Activated CD8-positive, alpha-beta memory T cell treated with anti-CD3 and anti-CD28 coated beads, Interleukin-2, amount 10 ng/mL, durations not matched to agents 7 days and 5 days (primary cell): ENCODE measurements around the gene ARFIP2. TPM values are rescaled to one million over a fixed set of nuclear protein-coding genes. Genes with fewer than 3 reads are reported as not detected.
A peak's percentile ranks its signal among the peaks of the same experiment; 100 is the strongest.

Experiments
- ATAC-seq: fragments of 150-1000 bp; cut with Tn5 transposase; one replicate; pipeline ENCODE4 v1.10.0; 2021; ENCODE audit warnings: moderate library complexity
- CTCF ChIA-PET: fragments of 350-600 bp; sonication (Branson Sonifier 250); formaldehyde crosslinking; loops from one replicate; lab custom pipeline; 2021; ENCODE audit warnings: antibody characterized with exemption; lab: Charles Lee
- DNase-seq: peaks from one replicate; pipeline ENCODE4 v3.0.0-alpha.2; 2020
- H3K27ac Mint-ChIP-seq: one replicate; pipeline ENCODE4 v1.8.0; 2021; ENCODE audit warnings: mild to moderate bottlenecking, mixed read lengths
- H3K27me3 Mint-ChIP-seq: one replicate; pipeline ENCODE4 v1.8.0; 2021; ENCODE audit warnings: mixed read lengths
- H3K36me3 Mint-ChIP-seq: one replicate; pipeline ENCODE4 v1.8.0; 2021; ENCODE audit warnings: mild to moderate bottlenecking, mixed read lengths
- H3K4me1 Mint-ChIP-seq: one replicate; pipeline ENCODE4 v1.8.0; 2021; ENCODE audit warnings: mixed read lengths
- H3K4me3 Mint-ChIP-seq: one replicate; pipeline ENCODE4 v1.8.0; 2021; ENCODE audit warnings: mild to moderate bottlenecking, moderate library complexity, mixed read lengths
- H3K9me3 Mint-ChIP-seq: one replicate; pipeline ENCODE4 v1.8.0; 2022; ENCODE audit warnings: low read depth, mixed read lengths
- total RNA-seq, 2 experiments: library from RNA; stranded (reverse); gene quantifications; one replicate each; pipeline ENCODE4 v1.2.3, GENCODE V29; 2021

The ARFIP2 gene
- total RNA-seq, 2 experiments from 2014 or later = 33.5 to 39.3 TPM

GRCh38 chr11:6475936-6476335 is 5.2 kb downstream of the ARFIP2 start:
- Mint-ChIP-seq H3K4me3 (no peak overlapping the region), H3K9me3 (no peaks in the 10 kb centered on the region), H3K27me3 (no peaks in the 10 kb centered on the region), H3K4me1 (peaks cover 27% of the 10 kb centered on the region), H3K36me3 (peaks cover 8% of the 10 kb centered on the region), H3K27ac (no peak overlapping the region)
- DNase-seq = no peak
- ATAC-seq = no peak
- CTCF ChIA-PET = interaction anchor here (1.0 to 4.3 kb wide), 3 partner anchors 9 to 121 kb away, joined by 3 to 19 read pairs (median 4); no protein-coding TSS in a partner anchor

GRCh38 chr11:6474806-6475500 is 6.2 kb downstream of the ARFIP2 start:
- Mint-ChIP-seq H3K36me3 (peaks cover 8% of the 10 kb centered on the region), H3K9me3 (no peaks in the 10 kb centered on the region), H3K27ac (no peak overlapping the region), H3K4me3 (peak overlapping the region; percentile 5), H3K27me3 (no peaks in the 10 kb centered on the region), H3K4me1 (peaks cover 18% of the 10 kb centered on the region)
- ATAC-seq (no peak), DNase-seq (no peak)
- CTCF ChIA-PET = interaction anchor here (1.3 to 4.3 kb wide), 2 partner anchors 10 to 96 kb away, joined by 4 to 19 read pairs; no protein-coding TSS in a partner anchor

GRCh38 chr11:6474413-6474792 is 6.7 kb downstream of the ARFIP2 start:
- Mint-ChIP-seq H3K4me3 (peak overlapping the region; percentile 45), H3K9me3 (no peaks in the 10 kb centered on the region), H3K27ac (no peak overlapping the region), H3K4me1 (peaks cover 14% of the 10 kb centered on the region), H3K36me3 (peaks cover 8% of the 10 kb centered on the region), H3K27me3 (no peaks in the 10 kb centered on the region)
- DNase-seq (no peak), ATAC-seq (no peak)
- CTCF ChIA-PET = interaction anchor here (1.3 to 4.3 kb wide), 2 partner anchors 10 to 96 kb away, joined by 4 to 19 read pairs; no protein-coding TSS in a partner anchor

GRCh38 chr11:6473451-6474412 is 7.4 kb downstream of the ARFIP2 start, which contains the start of gene TRIM3:
TSS of gene TRIM3 (minus strand) at chr11:6473941. CDS start at chr11:6465695, 8,246 bp downstream.
- ATAC-seq (peak; percentile 82), DNase-seq (peak; percentile 75)
- H3K36me3 Mint-ChIP-seq = peaks cover 4% of the 10 kb centered on the region
- H3K4me3 Mint-ChIP-seq = peak within 1 kb of the TSS; percentile 80
- H3K4me1 Mint-ChIP-seq = peaks cover 12% of the 10 kb centered on the region
- peak within 1 kb of the TSS; percentile 31 for H3K27ac Mint-ChIP-seq
- CTCF ChIA-PET = interaction anchor here (0.9 to 4.3 kb wide), 4 partner anchors 30 to 99 kb away, joined by 4 to 19 read pairs (median 12); partner anchors contain the start of gene APBB1
- no peaks in the 10 kb centered on the region for H3K27me3 Mint-ChIP-seq
- no peaks in the 10 kb centered on the region for H3K9me3 Mint-ChIP-seq

GRCh38 chr11:6472934-6473333 is 8.2 kb downstream of the ARFIP2 start:
- Mint-ChIP-seq H3K4me1 (peaks cover 12% of the 10 kb centered on the region), H3K27me3 (no peaks in the 10 kb centered on the region), H3K36me3 (peaks cover 2% of the 10 kb centered on the region), H3K9me3 (no peaks in the 10 kb centered on the region), H3K4me3 (peak overlapping the region; percentile 80), H3K27ac (no peak overlapping the region)
- CTCF ChIA-PET = interaction anchor here (0.9 to 4.3 kb wide), 6 partner anchors 29 to 98 kb away, joined by 4 to 19 read pairs (median 8); partner anchors contain the start of gene APBB1
- DNase-seq = no peak
- no peak for ATAC-seq

- CTCF ChIA-PET = interaction anchor here (1.0 to 2.2 kb wide), 3 partner anchors 12 to 90 kb away, joined by 3 to 11 read pairs (median 4); partner anchors contain the start of genes ARFIP2 and TIMM10B
- no peaks in the 10 kb centered on the region for H3K36me3 Mint-ChIP-seq
- H3K27me3 Mint-ChIP-seq = peaks cover 8% of the 10 kb centered on the region
- H3K4me3 Mint-ChIP-seq = no peak overlapping the region
- ATAC-seq (no peak), DNase-seq (no peak)
- no peak overlapping the region for H3K27ac Mint-ChIP-seq
- no peaks in the 10 kb centered on the region for H3K9me3 Mint-ChIP-seq
- peaks cover 12% of the 10 kb centered on the region for H3K4me1 Mint-ChIP-seq
Observed at GRCh38 chr11:6469599-6469998, 11.5 kb downstream of the ARFIP2 start.

GRCh38 chr11:6468712-6469495 is 12.2 kb downstream of the ARFIP2 start:
- no peak for ATAC-seq
- Mint-ChIP-seq H3K4me3 (no peak overlapping the region), H3K27me3 (peaks cover 8% of the 10 kb centered on the region), H3K4me1 (peaks cover 12% of the 10 kb centered on the region), H3K9me3 (no peaks in the 10 kb centered on the region), H3K27ac (no peak overlapping the region), H3K36me3 (no peaks in the 10 kb centered on the region)
- CTCF ChIA-PET = interaction anchor here (0.8 to 2.2 kb wide), 7 partner anchors 12 to 106 kb away, joined by 3 to 11 read pairs (median 3); partner anchors contain the start of genes ARFIP2 and TIMM10B
- DNase-seq = no peak

GRCh38 chr11:6459099-6459450 is 22.1 kb downstream of the ARFIP2 start:
- H3K27me3 Mint-ChIP-seq = no peaks in the 10 kb centered on the region

GRCh38 chr11:6458352-6459098 is 22.6 kb downstream of the ARFIP2 start:
- H3K4me3 Mint-ChIP-seq = no peak overlapping the region
- no peak for DNase-seq
- H3K36me3 Mint-ChIP-seq = no peaks in the 10 kb centered on the region
- no peaks in the 10 kb centered on the region for H3K4me1 Mint-ChIP-seq
- no peaks in the 10 kb centered on the region for H3K27me3 Mint-ChIP-seq
- CTCF ChIA-PET = interaction anchor here (0.9 to 1.1 kb wide), 2 partner anchors 15 to 47 kb away, joined by 3 to 4 read pairs; no protein-coding TSS in a partner anchor
- no peak overlapping the region for H3K27ac Mint-ChIP-seq
- no peak for ATAC-seq
- H3K9me3 Mint-ChIP-seq = no peaks in the 10 kb centered on the region

More at GRCh38 chr11:6459099-6459450, 22.1 kb downstream of the ARFIP2 start:
- Mint-ChIP-seq H3K36me3 (no peaks in the 10 kb centered on the region), H3K4me3 (no peak overlapping the region), H3K27ac (no peak overlapping the region), H3K9me3 (no peaks in the 10 kb centered on the region), H3K4me1 (no peaks in the 10 kb centered on the region)
- no peak for DNase-seq
- CTCF ChIA-PET = interaction anchor here (0.9 to 1.1 kb wide), 3 partner anchors 16 to 96 kb away, joined by 3 to 4 read pairs (median 4); no protein-coding TSS in a partner anchor
- ATAC-seq = no peak

GRCh38 chr11:6457581-6458320 is 23.4 kb downstream of the ARFIP2 start:
- H3K36me3 Mint-ChIP-seq = no peaks in the 10 kb centered on the region
- ATAC-seq (no peak), DNase-seq (no peak)
- no peaks in the 10 kb centered on the region for H3K4me1 Mint-ChIP-seq
- H3K4me3 Mint-ChIP-seq = no peak overlapping the region
- H3K27ac Mint-ChIP-seq = no peak overlapping the region
- no peaks in the 10 kb centered on the region for H3K27me3 Mint-ChIP-seq
- H3K9me3 Mint-ChIP-seq = no peaks in the 10 kb centered on the region
- CTCF ChIA-PET = interaction anchor here (1.5 kb wide), 1 partner anchor 79 kb away, joined by 5 read pairs; no protein-coding TSS in a partner anchor

- Mint-ChIP-seq H3K36me3 (no peaks in the 10 kb centered on the region), H3K4me1 (no peaks in the 10 kb centered on the region), H3K9me3 (no peaks in the 10 kb centered on the region), H3K4me3 (no peak overlapping the region), H3K27ac (no peak overlapping the region), H3K27me3 (no peaks in the 10 kb centered on the region)
- DNase-seq (no peak), ATAC-seq (no peak)
- CTCF ChIA-PET = interaction anchor here (1.5 to 2.3 kb wide), 2 partner anchors 14 to 78 kb away, joined by 5 to 16 read pairs; no protein-coding TSS in a partner anchor
Observed at GRCh38 chr11:6456361-6457073, 24.6 kb downstream of the ARFIP2 start.
